HepG2 (cell line): ENCODE data around the gene UBE2N. TPM values are rescaled to one million over a fixed set of nuclear protein-coding genes. Genes with fewer than 3 reads are reported as not detected.

Experiments used
- ATAC-seq: fragments of 200-7000 bp; cut with Tn5 transposase; 3 replicates; pipeline ENCODE4 v1.9.1; 2020; ENCODE audit warnings: mild to moderate bottlenecking, moderate library complexity
- BruUV-seq: library from RNA; stranded (reverse); fragments of 400-500 nt; replicated peaks from 2 replicates; lab custom pipeline; 2021; lab: Mats Ljungman, UMichigan
- CTCF ChIA-PET: fragments of 300-600 bp; formaldehyde crosslinking; extraction: SDS; loops from one replicate; lab custom pipeline; 2021; ENCODE audit warnings: low total read pairs, inconsistent platforms, low intra/inter-chr PET ratio; lab: Yijun Ruan, JAX
- POLR2A ChIA-PET: fragments of 350-600 bp; sonication (Branson Sonifier 250); formaldehyde crosslinking; loops from one replicate; lab custom pipeline; 2020; ENCODE audit warnings: antibody characterized with exemption, inconsistent platforms; lab: Yijun Ruan, JAX
- DNase-seq: peaks from one replicate; pipeline ENCODE4 v3.0.0-alpha.2; 2015; ENCODE audit warnings: low spot score
- FAIRE-seq: peaks from 3 replicates; lab custom pipeline; 2011; peaks lifted over from hg19 to GRCh38; lab: Jason Lieb, UNC
- H2AFZ ChIP-seq: one replicate; pipeline ENCODE4 v1.6.1; 2011; ENCODE audit warnings: low read length, inconsistent platforms
- H3K27ac ChIP-seq: fragments of 300-600 bp; 3 replicates; pipeline ENCODE4 v1.8.0; 2011; ENCODE audit warnings: mixed run types, mild to moderate bottlenecking, mixed read lengths, low read length, inconsistent platforms; ENCODE audit not compliant: insufficient read depth; ENCODE audit errors: extremely low read length
- H3K27me3 ChIP-seq, 2 experiments: fragments of 200-600 bp in 1 of 2; 2 replicates in 1 of 2; 3 replicates in 1 of 2; pipeline versions ENCODE4 v1.6.0 to v1.8.0; 2011; ENCODE audit warnings: low read length in 2 of 2, mild to moderate bottlenecking in 2 of 2, moderate library complexity in 2 of 2, inconsistent platforms in 1 of 2; ENCODE audit not compliant: insufficient read depth in 2 of 2, control insufficient read depth in 1 of 2
- H3K36me3 ChIP-seq, 2 experiments: fragments of 200-600 bp in 1 of 2; replicated peaks in 1 of 2; 2 replicates in 1 of 2; 3 replicates in 1 of 2; pipeline versions ENCODE4 v1.5.1 to v1.8.0; 2011; ENCODE audit warnings: low read length in 2 of 2, inconsistent platforms in 1 of 2; ENCODE audit not compliant: insufficient read depth in 2 of 2, control insufficient read depth in 1 of 2
- H3K4me1 ChIP-seq: 2 replicates; pipeline ENCODE4 v1.5.1; 2012; ENCODE audit warnings: low read length, inconsistent platforms; ENCODE audit not compliant: insufficient read depth
- H3K4me2 ChIP-seq: 2 replicates; pipeline ENCODE4 v1.6.0; 2011; ENCODE audit warnings: low read depth, low read length, inconsistent platforms
- H3K4me3 ChIP-seq, 3 experiments: fragments of 200-600 bp in 1 of 3; sonication (generic), shearing (Covaris generic) in 1 of 3; replicated peaks in 1 of 3; 2 replicates each; pipeline ENCODE4 v1.5.1; 2011 to 2016; ENCODE audit warnings: low read length in 3 of 3, inconsistent platforms in 2 of 3, low read depth in 2 of 3, mild to moderate bottlenecking in 2 of 3, control low read depth in 1 of 3, mixed read lengths in 1 of 3; ENCODE audit not compliant: insufficient read depth in 1 of 3
- H3K79me2 ChIP-seq: one replicate; pipeline ENCODE4 v1.6.1; 2011; ENCODE audit warnings: low read length, inconsistent platforms; ENCODE audit not compliant: insufficient read depth
- H3K9ac ChIP-seq: 2 replicates; pipeline ENCODE4 v1.6.0; 2011; ENCODE audit warnings: mild to moderate bottlenecking, low read depth, low read length, inconsistent platforms; ENCODE audit not compliant: insufficient read depth
- H3K9me3 ChIP-seq: 2 replicates; pipeline ENCODE4 v1.5.1; 2012; ENCODE audit warnings: mild to moderate bottlenecking, low read length
- H4K20me1 ChIP-seq: 2 replicates; pipeline ENCODE4 v1.6.0; 2011; ENCODE audit warnings: inconsistent platforms, mild to moderate bottlenecking, low read length, moderate library complexity; ENCODE audit not compliant: insufficient read depth
- KAT7 ChIP-seq: IDR thresholded peaks from 2 replicates; pipeline ENCODE4 v1.6.1; 2018; ENCODE audit warnings: borderline replicate concordance, missing compliant biosample characterization
- KDM4B ChIP-seq: sonication (generic); formaldehyde crosslinking; IDR thresholded peaks from 2 replicates; pipeline ENCODE4 v1.4.0; 2020; ENCODE audit warnings: missing genetic modification reagents
- MBD4 ChIP-seq: IDR thresholded peaks from 2 replicates; pipeline ENCODE4 v1.6.1; 2012; ENCODE audit warnings: low read length, inconsistent platforms, borderline replicate concordance
- MED8 ChIP-seq: sonication (generic); formaldehyde crosslinking; IDR thresholded peaks from 2 replicates; pipeline ENCODE4 v1.8.1; 2023; ENCODE audit warnings: mild to moderate bottlenecking, missing genetic modification reagents; ENCODE audit not compliant: insufficient replicate concordance
- PAF1 ChIP-seq: IDR thresholded peaks from 2 replicates; pipeline ENCODE4 v1.6.1; 2016; ENCODE audit warnings: missing genetic modification reagents, missing compliant biosample characterization
- PAWR ChIP-seq: sonication (generic); formaldehyde crosslinking; IDR thresholded peaks from 2 replicates; pipeline ENCODE4 v1.4.0; 2020; ENCODE audit warnings: missing genetic modification reagents, mild to moderate bottlenecking, borderline replicate concordance
- RBM22 ChIP-seq: fragments of 200-400 bp; formaldehyde crosslinking; optimal IDR thresholded peaks from 2 replicates; pipeline ENCODE3; 2017; ENCODE audit warnings: mild to moderate bottlenecking, low read length, moderate library complexity
- SIX1 ChIP-seq: sonication (generic); formaldehyde crosslinking; IDR thresholded peaks from 2 replicates; pipeline ENCODE4 v1.4.0; 2020; ENCODE audit warnings: missing genetic modification reagents, borderline replicate concordance
- SMAD9 ChIP-seq: sonication (generic); formaldehyde crosslinking; IDR thresholded peaks from 2 replicates; pipeline ENCODE4 v1.5.1; 2020; ENCODE audit warnings: mild to moderate bottlenecking, missing genetic modification reagents
- SPEN ChIP-seq: sonication (generic); formaldehyde crosslinking; IDR thresholded peaks from 2 replicates; pipeline ENCODE4 v1.5.1; 2020; ENCODE audit warnings: low read depth, mild to moderate bottlenecking, missing genetic modification reagents
- SUZ12 ChIP-seq: fragments of 150-350 bp; IDR thresholded peaks from 2 replicates; pipeline ENCODE4 v1.6.1; 2014; ENCODE audit warnings: low read depth, low read length
- ZKSCAN8 ChIP-seq: IDR thresholded peaks from 2 replicates; pipeline ENCODE4 v1.6.1; 2016; ENCODE audit warnings: borderline replicate concordance, missing genetic modification reagents, missing compliant biosample characterization
- ZNF713 ChIP-seq: sonication (generic); formaldehyde crosslinking; IDR thresholded peaks from 2 replicates; pipeline ENCODE4 v1.4.0; 2020; ENCODE audit warnings: mild to moderate bottlenecking, missing genetic modification reagents
- WGBS: methylation state at CpG from one replicate; pipeline ENCODE4 v1.1.6; 2017; ENCODE audit warnings: low lambda C conversion rate; 5-methylcytosine and 5-hydroxymethylcytosine counted together
- in situ Hi-C: cut with HindIII; loops from 2 replicates; pipeline ENCODE4 v1.10.0; 2017; ENCODE audit warnings: low pct_unique_long_range_greater_than_20kb; ENCODE audit not compliant: extremely low pct_ligation_motif_present
- intact Hi-C: fragments of 100-400 bp; cut with micrococcal nuclease; formaldehyde crosslinking; loops from one replicate; pipeline ENCODE4 v1.10.0; 2022; ENCODE audit not compliant: unreplicated experiment
- polyA plus RNA-seq, 8 experiments: library from polyadenylated mRNA; depleted of rRNA in 3 of 8; stranded (reverse) in 7 of 8; unstranded in 1 of 8; fragments of >200 nt; fragmentation: Illumina TruSeq in 4 of 8; extraction: Trizol in 4 of 8; gene quantifications; 2 replicates each; pipeline versions ENCODE4 v1.2.1 to v1.2.3, GENCODE V29; 2011 to 2016; ENCODE audit warnings: low read depth in 4 of 8, missing spikeins in 1 of 8, mixed read lengths in 1 of 8; ENCODE audit not compliant: insufficient read depth in 1 of 8
- total RNA-seq, 5 experiments: library from RNA; depleted of rRNA; stranded (reverse); fragments of >200 nt; fragmentation: Illumina TruSeq; extraction: Trizol; gene quantifications; 2 replicates each; pipeline ENCODE4 v1.2.3, GENCODE V29; 2016; ENCODE audit warnings: low read depth in 1 of 5
- TF ChIP-seq, protein P1 (sequence below): sonication (generic); formaldehyde crosslinking; IDR thresholded peaks from 2 replicates; pipeline ENCODE4 v1.5.1; 2020; ENCODE audit warnings: mild to moderate bottlenecking, missing genetic modification reagents, moderate library complexity
- TF ChIP-seq, protein P2 (sequence below): IDR thresholded peaks from 2 replicates; pipeline ENCODE4 v1.6.1; 2016; ENCODE audit warnings: missing genetic modification reagents, missing compliant biosample characterization
- TF ChIP-seq, protein P3 (sequence below): sonication (generic); formaldehyde crosslinking; IDR thresholded peaks from 2 replicates; pipeline ENCODE4 v1.5.0; 2020; ENCODE audit warnings: mild to moderate bottlenecking, missing genetic modification reagents, borderline replicate concordance

Gene UBE2N
- total and polyA plus RNA-seq, 2 of the 13 experiments (the other 11 are each of a cell fraction or from before 2014, with no cell fraction given), result 188 to 197 TPM

DNA sequence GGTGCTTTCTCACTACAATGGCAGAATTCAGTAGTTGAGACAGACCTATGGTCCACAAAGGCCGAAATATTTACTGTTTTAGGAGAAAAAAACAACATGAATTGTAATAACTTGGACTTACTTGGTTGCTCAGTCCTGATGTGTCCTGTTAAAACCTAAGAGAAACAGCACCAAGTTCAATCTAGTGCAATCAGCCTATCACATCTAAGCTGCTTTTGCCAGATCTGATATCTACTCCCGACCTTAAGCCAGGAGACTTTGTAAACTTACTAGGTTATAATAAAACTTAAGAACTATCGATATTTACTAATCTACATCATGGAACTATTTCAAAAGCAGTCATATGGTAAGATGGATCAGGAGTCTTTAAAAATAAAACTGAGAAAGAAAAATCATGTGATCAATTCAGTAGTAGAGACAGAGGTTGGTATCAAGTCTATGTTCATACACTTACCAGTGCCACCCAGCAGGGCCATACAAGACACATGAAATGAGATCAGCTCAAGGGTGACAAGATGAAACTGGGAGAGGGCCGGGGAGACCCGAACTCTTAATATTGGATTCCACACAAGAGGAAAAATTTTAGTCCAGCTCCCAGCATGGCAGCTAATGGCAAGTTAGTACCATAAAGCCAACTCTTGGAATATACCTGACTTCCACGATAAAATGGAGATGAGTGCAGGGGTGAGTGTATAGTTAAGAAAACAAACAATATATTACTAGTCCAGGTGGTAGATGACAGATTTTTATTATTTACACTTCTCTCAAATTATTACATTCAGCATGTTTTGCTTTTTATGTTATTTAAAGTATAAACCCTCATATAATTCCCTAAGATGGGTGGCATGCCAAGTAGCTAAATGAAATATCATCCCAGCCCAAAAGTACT is 36.5 kb downstream of the UBE2N start:
- Histone ChIP-seq H4K20me1 (no peaks in the 10 kb centered on the region), H3K27ac (peak overlapping the region; percentile 31), H3K9ac (no peak overlapping the region), H3K4me1 (peaks cover 10% of the 10 kb centered on the region; the same call in 1 of the 2 replicates), H3K36me3 (peaks cover 0 to 22% of the 10 kb centered on the region in 2 experiments; a peak in 3 of 5 replicates), H3K9me3 (no peaks in the 10 kb centered on the region), H3K27me3 (no peaks in the 10 kb centered on the region), H2AFZ (no peak overlapping the region), H3K4me3 (no peak overlapping the region), H3K79me2 (peaks cover 2% of the 10 kb centered on the region), H3K4me2 (no peak overlapping the region)
- CTCF ChIA-PET, result no interaction called here
- POLR2A ChIA-PET, result no interaction called here
- in situ Hi-C loops, result loop anchor here (10.0 kb wide), 1 partner anchor 410 kb away; no protein-coding TSS in a partner anchor
- 95% methylated on average over 6 of the region's 6 CpGs for WGBS
- no TSS peak for BruUV-seq
- ATAC-seq (peak; percentile 47), FAIRE-seq (no peak), DNase-seq (no peak)
- intact Hi-C loops, result no loop called here
- 0 out of 2 replicates have a peak, but pooled peaks have one; percentile 18 for TF ChIP-seq MBD4
- TF ChIP-seq SIX1, result no peak
- TF ChIP-seq SPEN (CRISPR knock-in tag), result no peak
- no peak for TF ChIP-seq ZKSCAN8
- TF ChIP-seq PAWR (CRISPR knock-in tag), result no peak
- TF ChIP-seq, protein P1, sequence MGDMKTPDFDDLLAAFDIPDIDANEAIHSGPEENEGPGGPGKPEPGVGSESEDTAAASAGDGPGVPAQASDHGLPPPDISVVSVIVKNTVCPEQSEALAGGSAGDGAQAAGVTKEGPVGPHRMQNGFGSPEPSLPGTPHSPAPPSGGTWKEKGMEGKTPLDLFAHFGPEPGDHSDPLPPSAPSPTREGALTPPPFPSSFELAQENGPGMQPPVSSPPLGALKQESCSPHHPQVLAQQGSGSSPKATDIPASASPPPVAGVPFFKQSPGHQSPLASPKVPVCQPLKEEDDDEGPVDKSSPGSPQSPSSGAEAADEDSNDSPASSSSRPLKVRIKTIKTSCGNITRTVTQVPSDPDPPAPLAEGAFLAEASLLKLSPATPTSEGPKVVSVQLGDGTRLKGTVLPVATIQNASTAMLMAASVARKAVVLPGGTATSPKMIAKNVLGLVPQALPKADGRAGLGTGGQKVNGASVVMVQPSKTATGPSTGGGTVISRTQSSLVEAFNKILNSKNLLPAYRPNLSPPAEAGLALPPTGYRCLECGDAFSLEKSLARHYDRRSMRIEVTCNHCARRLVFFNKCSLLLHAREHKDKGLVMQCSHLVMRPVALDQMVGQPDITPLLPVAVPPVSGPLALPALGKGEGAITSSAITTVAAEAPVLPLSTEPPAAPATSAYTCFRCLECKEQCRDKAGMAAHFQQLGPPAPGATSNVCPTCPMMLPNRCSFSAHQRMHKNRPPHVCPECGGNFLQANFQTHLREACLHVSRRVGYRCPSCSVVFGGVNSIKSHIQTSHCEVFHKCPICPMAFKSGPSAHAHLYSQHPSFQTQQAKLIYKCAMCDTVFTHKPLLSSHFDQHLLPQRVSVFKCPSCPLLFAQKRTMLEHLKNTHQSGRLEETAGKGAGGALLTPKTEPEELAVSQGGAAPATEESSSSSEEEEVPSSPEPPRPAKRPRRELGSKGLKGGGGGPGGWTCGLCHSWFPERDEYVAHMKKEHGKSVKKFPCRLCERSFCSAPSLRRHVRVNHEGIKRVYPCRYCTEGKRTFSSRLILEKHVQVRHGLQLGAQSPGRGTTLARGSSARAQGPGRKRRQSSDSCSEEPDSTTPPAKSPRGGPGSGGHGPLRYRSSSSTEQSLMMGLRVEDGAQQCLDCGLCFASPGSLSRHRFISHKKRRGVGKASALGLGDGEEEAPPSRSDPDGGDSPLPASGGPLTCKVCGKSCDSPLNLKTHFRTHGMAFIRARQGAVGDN, result no peak
- TF ChIP-seq MED8 (CRISPR knock-in tag), result no peak
- TF ChIP-seq RBM22, result peak; percentile 79
- no peak for TF ChIP-seq SUZ12
- TF ChIP-seq SMAD9 (CRISPR knock-in tag), result no peak
- TF ChIP-seq KAT7 (CRISPR knock-in tag), result no peak
- TF ChIP-seq ZNF713, result no peak
- TF ChIP-seq, protein P2, sequence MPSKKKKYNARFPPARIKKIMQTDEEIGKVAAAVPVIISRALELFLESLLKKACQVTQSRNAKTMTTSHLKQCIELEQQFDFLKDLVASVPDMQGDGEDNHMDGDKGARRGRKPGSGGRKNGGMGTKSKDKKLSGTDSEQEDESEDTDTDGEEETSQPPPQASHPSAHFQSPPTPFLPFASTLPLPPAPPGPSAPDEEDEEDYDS (CRISPR knock-in tag), result no peak
- peak; percentile 36; the same call in 1 of the 2 replicates for TF ChIP-seq PAF1 (CRISPR knock-in tag)
- TF ChIP-seq KDM4B (CRISPR knock-in tag), result no peak
- TF ChIP-seq, protein P3, sequence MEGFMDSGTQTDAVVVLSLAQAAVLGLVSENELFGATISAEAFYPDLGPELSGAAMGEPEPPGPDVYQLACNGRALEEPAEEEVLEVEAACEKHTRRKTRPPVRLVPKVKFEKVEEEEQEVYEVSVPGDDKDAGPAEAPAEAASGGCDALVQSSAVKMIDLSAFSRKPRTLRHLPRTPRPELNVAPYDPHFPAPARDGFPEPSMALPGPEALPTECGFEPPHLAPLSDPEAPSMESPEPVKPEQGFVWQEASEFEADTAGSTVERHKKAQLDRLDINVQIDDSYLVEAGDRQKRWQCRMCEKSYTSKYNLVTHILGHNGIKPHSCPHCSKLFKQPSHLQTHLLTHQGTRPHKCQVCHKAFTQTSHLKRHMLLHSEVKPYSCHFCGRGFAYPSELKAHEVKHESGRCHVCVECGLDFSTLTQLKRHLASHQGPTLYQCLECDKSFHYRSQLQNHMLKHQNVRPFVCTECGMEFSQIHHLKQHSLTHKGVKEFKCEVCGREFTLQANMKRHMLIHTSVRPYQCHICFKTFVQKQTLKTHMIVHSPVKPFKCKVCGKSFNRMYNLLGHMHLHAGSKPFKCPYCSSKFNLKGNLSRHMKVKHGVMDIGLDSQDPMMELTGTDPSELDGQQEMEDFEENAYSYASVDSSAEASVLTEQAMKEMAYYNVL (CRISPR knock-in tag), result no peak
